GM19240 (cell line): ENCODE data around the gene HRC.
"Not testable (repeated sequence)": the region's sequence is repeated elsewhere in the genome, so short reads cannot be mapped to it uniquely, and the experiment has no call there.

Source experiments
- DNase-seq: peaks from one replicate; pipeline ENCODE4 v3.0.0; 2011; ENCODE audit warnings: low spot score; ENCODE audit not compliant: insufficient read length

The HRC gene

GRCh38 chr19:49155005-49155819 is at the start of gene HRC:
Gene HRC, minus strand, starts transcription at chr19:49155396. Its CDS starts 159 bp downstream, at chr19:49155237.
- DNase-seq: no peak

- DNase-seq: no peak
These were observed 45.8 kb upstream of the HRC start for GRCh38 chr19:49201042-49201441.

- no peak for DNase-seq
These were observed 45.2 kb upstream of the HRC start for GRCh38 chr19:49200238-49200862.

- DNase-seq: no peak
These were observed 41.5 kb upstream of the HRC start for GRCh38 chr19:49196527-49197240.

DNA sequence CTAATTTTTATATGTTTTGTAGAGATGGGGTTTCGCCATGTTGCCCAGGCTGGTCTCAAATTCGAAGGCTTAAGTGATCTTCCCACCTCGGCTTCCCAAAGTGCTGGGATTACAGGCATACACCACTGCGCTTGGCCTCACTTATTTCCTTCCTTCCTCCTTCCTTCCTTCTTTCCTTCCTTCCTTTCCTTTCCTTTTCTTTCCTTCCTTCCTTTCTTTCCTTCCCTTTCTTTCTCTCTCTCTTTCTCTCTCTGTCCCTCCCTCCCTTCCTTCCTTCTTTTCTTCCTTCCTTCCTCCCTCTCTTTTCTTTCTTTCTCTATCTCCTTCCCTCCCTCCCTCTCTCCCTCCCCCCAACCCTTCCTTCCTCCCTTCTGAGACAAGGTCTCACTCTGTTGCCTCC is 39.2 kb upstream of the HRC start:
- no peak for DNase-seq

- DNase-seq: no peak
These were observed 38.7 kb upstream of the HRC start for GRCh38 chr19:49193822-49194394.

DNA sequence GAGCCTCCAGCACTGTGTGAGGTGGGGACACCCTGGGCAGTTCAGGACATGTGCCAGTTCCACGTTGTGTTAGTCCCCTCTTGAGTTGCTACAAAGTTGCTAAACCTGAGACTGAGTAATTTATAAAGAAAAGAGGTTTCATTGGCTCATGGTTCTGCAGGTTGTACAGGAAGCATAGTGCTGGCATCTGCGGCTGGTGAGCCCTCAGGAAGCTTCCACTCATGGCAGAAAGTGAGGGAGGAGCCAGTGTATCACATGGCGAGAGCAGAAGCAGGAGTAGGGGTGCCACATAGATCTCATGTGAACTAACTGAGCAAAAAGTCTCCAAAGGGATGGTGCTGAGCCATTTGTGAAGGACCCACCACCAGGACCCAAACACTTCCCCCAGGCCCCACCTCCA is 35.6 kb upstream of the HRC start:
- DNase-seq: no peak

- no peak for DNase-seq
These were observed 34.1 kb upstream of the HRC start for GRCh38 chr19:49189259-49189658.

DNA sequence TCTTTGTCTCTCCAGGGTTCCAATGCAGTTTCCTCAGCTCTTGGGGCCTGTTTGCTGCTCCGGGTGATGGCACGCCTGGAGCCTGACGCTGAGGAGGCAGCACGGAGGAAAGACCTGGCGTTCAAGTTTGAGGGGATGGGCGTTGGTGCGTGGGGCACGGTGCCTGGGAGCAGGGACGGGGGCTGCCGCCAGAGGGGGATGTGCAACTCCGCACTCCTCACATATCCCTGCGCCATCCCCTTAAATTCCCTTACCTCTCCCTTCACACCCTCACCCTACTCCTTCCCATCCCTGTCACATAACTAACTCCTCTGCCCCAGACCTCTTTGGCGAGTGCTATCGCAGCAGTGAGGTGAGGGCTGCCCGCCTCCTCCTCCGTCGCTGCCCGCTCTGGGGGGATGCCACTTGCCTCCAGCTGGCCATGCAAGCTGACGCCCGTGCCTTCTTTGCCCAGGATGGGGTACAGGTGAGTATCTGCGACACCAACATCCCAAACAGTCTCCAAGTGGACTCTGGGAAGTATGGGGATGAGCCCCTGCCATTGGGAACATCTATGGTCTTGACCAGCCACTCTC is 33.5 kb upstream of the HRC start:
- no peak for DNase-seq

DNA sequence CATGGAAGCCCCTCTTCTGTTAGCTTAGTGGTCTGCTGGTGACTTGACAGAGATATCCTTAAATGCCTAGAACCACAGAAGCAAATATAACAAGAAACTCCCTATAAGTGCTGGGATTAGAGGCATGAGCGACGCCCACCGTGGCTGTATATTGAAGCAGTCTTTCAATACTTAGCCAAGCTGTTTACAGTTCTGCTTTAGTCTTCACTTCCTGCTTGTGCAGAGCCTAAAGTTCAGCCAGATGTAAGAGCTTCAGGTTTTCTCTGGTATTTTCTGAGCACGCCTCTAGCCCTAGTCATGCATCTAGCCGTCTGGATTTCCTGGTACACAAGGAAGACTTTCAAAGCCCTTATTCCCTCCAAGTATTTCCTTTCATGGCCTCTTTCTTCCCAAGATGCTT is 30.9 kb upstream of the HRC start:
- DNase-seq: no peak

- no peak for DNase-seq
These were observed 27.7 kb upstream of the HRC start for GRCh38 chr19:49182848-49183375.

DNA sequence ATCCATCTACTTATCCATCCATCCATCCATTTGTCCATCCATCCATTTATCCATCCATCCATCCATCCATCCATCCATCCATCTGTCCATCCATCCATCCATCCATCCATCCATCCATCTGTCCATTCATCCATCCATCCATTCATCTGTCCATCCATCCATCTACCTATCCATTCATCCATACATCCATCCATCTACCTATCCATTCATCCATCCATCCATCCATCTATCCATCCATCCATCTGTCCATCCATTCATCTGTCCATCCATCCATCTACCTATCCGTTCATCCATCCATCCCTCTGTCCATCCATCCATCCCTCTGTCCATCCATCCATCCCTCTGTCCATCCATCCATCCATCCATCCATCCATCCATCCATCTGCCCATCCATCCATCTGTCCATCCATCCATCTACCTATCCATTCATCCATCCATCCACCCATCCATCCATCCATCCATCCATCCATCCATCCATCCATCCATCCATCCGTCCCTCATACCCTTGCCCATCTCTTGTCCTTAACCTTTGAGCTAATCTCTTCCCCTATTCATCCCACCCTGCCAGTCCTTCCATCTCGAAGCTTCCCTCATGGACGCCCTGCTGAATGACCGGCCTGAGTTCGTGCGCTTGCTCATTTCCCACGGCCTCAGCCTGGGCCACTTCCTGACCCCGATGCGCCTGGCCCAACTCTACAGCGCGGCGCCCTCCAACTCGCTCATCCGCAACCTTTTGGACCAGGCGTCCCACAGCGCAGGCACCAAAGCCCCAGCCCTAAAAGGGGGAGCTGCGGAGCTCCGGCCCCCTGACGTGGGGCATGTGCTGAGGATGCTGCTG is 27.0 kb upstream of the HRC start:
- not testable (repeated sequence) for DNase-seq

DNA sequence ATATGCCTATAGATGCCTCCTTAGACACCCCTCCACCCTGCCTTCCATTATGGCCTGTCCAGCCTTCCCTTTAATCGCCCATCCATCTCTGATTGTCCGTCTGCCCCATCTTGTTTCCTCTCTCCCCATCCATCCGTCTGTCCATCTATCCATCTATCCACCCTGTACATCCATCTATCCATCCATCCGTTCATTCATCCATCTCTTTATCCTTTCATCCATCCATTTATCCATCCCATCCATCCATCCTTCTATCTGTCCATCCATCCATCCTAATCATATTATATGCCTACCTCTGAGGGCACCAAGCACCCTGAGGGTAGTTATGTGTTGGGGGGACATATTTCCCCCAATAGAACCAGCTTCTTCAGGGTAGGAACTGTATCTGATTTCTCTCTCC is 25.5 kb upstream of the HRC start:
- no peak for DNase-seq

GRCh38 chr19:49173198-49173597 is 18.0 kb upstream of the HRC start:
- no peak for DNase-seq

- no peak for DNase-seq
These were observed 13.2 kb upstream of the HRC start for GRCh38 chr19:49168421-49168820.

- DNase-seq: no peak
These were observed 12.7 kb upstream of the HRC start for GRCh38 chr19:49167857-49168409.

GRCh38 chr19:49165865-49166301 is 10.7 kb upstream of the HRC start:
- DNase-seq: no peak

DNA sequence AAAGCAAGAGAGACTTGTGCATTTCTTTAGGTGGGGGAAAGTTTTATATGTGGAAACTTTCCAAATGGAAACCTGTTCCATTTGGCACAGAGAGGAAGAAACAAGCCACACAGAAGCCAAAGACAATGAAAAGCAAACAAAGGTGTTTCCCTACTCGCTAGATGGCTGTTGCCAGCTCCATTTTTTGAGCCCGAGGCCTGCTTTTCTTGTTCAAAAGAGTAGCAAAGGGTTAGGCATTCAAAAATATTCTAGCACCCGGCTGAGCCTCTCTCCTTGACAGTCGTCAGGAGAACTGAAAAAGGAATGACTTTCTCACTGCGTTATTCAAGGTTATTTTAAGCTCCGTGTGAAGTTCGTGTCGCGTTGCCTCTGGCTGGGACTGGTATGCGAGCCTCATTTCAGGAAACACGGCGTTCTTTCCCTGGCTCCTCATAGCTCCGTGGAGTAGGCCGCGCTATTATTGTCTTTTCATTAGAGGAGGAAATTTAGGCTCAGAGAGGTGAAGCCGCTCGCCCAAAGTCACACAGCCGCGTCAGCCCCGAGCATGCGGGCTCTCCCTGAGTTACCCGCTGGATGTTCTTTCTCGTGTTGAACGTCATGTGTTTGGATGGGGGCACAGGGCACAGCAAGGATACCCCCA is 10.0 kb upstream of the HRC start:
- DNase-seq: no peak

- no peak for DNase-seq
These were observed 6.8 kb upstream of the HRC start for GRCh38 chr19:49161987-49162386.
